GM12875 (cell line): ENCODE results near the gene HSD11B2.
"Not testable (repeated sequence)": the region's sequence is repeated elsewhere in the genome, so short reads cannot be mapped to it uniquely, and the experiment has no call there.

Experiments used
- H3K4me3 ChIP-seq: one replicate; pipeline ENCODE4 v1.5.1; 2011; ENCODE audit warnings: low read depth, low read length, control low read depth
- CTCF ChIP-seq: IDR thresholded peaks from 2 replicates; pipeline ENCODE4 v1.5.1; 2011; ENCODE audit warnings: low read depth, mild to moderate bottlenecking, control low read depth, inconsistent platforms, low read length, moderate library complexity, borderline replicate concordance; ENCODE audit not compliant: insufficient read depth

HSD11B2 gene

GRCh38 chr16:67411339-67411738 lies 19.6 kb upstream of the HSD11B2 start:
- TF ChIP-seq CTCF: no peak
- H3K4me3 ChIP-seq: no peak overlapping the region

- TF ChIP-seq CTCF: no peak
- H3K4me3 ChIP-seq: no peak overlapping the region
Observed at GRCh38 chr16:67412294-67412693, 18.6 kb upstream of the HSD11B2 start.

DNA sequence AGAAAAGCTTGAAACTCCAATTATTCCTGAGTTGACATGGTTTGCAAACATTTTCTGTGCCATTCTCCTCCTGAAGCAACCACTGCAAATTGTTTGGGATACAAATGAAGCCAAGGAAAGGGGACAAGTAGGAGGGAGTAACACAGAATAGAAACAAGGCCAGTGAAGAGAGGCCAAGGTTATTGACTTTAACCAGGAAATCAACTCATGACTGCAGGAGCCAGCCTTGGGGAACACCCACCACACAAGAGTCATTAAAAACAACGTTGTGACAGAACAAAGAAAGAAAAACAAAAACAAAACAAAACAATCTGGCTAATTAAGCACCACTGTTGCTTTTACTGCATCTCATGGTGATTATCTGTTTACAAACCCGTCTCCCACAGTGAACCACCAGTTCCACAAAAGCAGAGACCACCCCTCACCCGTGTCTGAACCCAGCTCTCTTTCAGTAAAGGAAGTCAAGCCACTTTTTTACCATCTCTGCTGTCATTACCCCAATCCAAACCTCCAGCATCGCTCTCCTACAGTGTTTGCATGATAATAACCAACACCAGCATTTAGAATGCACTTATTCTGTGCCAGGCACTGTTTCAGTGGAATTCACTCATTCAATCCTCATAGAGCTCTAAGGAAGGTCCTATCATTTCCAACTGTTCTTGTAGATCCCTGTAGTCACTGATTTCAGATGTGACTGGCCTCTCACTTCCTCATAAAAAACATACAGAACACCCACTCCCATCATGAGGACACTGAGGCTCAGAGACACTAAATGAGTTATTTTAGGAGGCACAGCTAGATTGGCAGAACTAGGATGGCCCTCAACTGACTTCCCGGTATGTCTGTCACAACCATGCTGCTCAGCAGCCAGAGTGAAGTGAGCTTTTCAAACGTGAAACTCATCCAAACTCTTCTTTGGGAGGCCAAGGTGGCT lies 16.7 kb upstream of the HSD11B2 start:
- no peak for TF ChIP-seq CTCF
- no peak overlapping the region for H3K4me3 ChIP-seq

DNA sequence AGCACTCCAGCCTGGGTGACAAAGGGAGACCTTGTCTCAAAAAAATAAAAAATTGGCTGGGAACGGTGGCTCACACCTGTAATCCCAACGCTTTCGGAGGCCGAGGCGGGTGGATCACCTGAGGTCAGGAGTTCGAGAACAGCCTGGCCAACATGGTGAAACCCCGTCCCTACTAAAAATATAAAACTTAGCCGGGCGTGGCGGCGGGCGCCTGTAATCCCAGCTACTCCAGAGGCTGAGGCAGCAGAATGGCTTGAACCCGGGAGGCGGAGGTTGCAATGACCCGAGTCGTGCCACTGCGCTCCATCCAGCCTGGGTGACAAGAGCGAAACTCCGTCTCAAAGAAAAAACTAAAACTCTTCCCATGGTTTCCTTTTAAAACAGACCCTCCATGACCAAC lies 15.5 kb upstream of the HSD11B2 start:
- not testable (repeated sequence) for H3K4me3 ChIP-seq

DNA sequence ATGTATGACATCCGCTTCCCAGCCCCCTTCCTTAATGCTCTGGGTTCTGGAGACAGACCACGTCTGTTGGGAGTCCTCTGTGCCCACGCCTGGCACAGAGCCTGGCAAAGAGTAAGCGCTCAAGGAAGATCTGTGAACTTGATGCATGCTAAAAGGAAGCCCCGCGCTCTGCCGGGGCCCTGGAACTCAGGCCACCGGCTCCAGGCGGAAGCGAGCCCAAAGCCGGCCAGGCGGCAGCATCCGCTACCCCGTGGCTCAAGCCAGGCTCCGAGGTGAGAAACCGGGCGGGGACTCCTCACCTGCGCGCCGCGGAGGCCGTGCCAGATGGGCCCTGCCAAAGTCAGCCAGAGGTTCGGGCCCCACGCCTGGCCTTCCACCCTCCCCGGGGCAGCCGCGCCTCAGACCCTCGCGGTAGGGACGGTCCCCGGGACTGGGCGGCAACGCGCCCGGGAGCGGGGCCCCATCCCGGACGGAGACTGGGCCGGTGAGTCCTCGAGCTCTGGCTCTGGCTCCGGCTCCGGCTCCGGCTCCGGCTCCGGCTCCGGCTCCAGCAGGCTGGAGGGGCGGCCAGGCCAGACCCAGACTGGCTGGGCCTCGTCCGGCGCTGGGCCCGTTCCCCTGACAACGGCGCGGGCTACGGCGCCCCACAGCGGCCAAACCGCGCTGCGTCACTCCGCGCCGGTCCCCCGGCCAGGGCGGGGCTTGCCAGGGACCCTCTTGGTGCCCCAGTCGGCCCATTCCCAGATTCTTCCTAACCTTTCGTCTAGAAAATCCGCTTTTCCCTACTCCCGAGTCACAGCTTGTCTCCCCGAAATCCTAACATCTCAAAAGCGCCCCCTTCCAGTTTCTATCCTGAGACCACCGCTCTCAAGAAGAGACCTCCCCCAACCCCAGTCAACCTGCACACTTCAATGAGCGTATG lies 14.8 kb upstream of the HSD11B2 start, which contains the start of gene ZDHHC1:
Gene ZDHHC1 (minus strand): TSS at position 606 of the 922 bp plus-strand sequence. CDS start 8,702 bp downstream, outside the sequence.
- peak; percentile 71 for TF ChIP-seq CTCF
- peak within 1 kb of the TSS; percentile 61 for H3K4me3 ChIP-seq

GRCh38 chr16:67417333-67418061 lies 13.4 kb upstream of the HSD11B2 start:
- no peak for TF ChIP-seq CTCF
- H3K4me3 ChIP-seq: no peak overlapping the region

DNA sequence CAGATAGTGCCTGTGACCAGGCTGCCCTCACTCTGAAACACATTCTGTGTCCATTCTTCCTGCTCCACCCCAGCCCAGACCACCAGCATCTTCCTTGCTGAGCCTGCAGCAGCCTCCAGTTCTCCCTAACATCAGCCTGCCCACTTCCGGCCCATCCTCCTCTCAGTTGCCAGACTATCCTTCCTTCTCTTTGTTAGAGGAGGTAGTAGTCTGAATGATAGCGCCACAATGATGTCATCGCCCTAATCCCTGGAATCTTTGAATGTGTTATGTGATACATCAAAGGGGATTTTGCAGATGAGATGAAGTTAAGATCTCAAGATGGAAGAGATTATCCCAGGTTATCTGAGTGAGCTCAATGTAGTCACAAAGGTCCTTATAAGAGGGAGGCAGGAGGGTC lies 11.4 kb upstream of the HSD11B2 start:
- TF ChIP-seq CTCF: no peak
- no peak overlapping the region for H3K4me3 ChIP-seq
